GM19452 (cell line): ENCODE data around the gene SNX30.

Source experiments
- ATAC-seq: cut with Tn5 transposase; IDR thresholded peaks from one replicate; pipeline ENCODE4 v1.9.1; 2021; ENCODE audit not compliant: unreplicated experiment

SNX30 gene

GRCh38 chr9:112780450-112781036 is 30.0 kb downstream of the SNX30 start:
- no peak for ATAC-seq

DNA sequence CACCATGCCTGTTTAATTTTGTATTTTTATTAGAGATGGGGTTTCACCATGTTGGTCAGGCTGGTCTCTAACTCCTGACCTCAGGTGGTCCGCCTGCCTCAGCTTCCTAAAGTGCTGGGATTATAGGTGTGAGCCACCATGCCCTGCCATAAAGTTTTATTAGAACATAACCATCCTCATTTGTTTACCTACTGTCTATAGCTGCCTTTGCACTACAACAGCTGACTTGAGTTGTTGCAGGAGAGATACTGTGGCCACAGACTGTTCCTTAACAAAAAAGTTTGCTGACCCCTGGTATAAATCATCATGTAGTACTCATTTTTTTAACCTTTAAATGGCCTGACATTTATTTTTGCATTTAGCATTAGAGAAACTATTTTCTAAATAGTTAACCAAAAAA is 31.7 kb downstream of the SNX30 start:
- no peak for ATAC-seq

DNA sequence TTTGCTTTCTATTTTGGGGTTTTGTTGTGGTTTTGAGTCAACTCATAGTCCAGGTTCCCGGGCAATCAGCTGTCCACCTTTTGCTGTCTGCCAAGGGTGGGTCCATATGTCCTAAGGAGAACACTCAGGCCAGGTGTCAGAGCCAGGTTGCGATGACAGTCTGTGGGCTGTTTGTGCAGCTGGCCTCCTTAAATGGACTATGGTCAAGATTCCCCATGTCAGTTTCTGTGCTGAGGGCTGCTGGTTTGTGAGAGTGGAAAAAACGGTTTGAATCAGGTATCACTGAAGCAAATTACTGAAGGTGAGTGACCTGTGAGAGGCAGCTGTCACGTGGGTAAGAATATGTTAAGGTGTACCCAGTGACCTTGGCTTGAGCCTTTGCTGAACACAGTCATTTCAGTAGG is 33.0 kb downstream of the SNX30 start:
- no peak for ATAC-seq

DNA sequence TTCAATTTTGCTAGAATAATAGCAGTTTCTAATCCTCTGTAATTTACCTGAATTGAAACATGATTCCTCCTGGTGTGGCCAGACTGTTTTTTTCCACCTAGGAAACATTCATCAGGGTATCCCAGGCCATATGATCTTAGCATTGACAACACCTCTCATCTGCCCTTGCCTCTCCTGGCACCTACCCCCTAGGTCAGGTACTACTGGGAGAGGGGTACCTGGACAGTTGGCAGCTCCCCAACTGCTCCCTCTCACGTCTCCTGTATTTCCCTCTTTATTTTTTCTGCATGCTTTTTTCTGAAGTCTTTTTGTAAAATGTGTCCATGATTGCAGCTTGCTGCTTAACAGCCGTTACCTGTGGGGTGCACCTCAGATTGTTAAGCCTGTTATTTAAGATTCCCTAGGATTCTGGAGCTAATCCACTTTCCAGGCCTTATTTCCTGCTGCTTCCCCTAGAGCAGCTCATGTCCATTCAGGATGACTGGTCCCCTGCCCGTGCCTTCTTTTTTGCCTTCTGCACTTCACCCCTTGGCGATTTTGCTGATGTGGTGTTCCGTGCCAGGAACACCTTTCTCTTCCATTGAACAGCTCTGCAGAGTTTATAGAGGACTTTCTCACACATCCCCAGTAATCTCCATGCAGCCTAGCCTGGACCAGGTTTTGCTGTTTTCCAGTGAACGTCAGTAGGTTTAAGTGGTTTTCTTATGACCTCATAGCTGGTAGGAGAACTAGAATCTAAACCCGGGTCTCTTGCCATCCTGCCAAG is 33.6 kb downstream of the SNX30 start:
- no peak for ATAC-seq

DNA sequence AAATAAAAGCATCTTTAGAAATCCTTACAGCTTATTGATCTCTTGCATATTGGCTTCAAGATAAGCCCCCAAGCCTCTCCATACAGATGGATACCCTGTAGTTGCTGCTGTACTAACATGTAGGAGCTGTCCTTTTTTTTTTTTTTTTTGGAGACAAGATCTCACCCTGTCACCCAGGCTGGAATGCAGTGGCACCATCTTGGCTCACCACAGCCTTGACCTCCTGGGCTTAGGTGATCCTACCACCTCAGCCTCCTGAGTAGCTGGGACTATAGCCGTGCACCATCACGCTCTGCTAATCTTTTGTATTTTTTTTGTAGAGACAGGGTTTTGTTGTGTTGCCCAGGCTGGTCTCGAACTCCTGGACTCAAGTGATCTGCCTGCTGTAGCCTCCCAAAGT is 35.4 kb downstream of the SNX30 start:
- ATAC-seq = no peak

DNA sequence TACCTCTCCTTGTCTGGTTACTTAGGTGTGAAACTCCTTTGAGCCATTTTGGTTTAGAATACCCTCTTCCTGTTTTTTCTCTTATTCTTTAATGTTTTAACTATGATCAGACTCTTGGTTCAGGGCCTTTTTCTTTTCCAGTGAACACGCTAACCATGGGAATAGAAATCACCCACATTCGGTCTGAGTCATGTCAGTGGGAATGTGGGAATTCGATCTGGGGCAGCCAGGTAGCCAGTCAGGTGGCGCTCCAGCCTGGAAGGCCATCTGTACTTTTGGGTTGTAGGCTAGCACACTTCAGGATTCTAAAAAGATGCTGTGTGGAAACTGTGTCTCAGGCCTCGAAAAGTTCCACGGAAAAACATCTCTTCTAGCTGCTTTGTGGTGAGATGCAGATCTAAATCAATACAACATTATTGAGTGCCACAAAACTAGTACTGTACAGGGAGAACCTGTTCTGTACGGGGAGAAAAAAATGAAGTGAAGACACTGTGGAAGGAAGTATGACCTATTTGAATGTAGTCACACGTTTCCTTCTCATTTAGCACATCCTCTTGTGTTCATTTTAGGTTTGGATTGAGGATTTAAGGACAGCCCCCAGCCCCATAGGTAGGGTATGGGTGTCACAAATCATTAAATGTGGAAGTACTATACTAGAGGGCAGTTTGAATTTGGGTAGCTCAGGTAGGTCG is 36.4 kb downstream of the SNX30 start:
- ATAC-seq = no peak

GRCh38 chr9:112787978-112788377 is 37.4 kb downstream of the SNX30 start:
- ATAC-seq = no peak

DNA sequence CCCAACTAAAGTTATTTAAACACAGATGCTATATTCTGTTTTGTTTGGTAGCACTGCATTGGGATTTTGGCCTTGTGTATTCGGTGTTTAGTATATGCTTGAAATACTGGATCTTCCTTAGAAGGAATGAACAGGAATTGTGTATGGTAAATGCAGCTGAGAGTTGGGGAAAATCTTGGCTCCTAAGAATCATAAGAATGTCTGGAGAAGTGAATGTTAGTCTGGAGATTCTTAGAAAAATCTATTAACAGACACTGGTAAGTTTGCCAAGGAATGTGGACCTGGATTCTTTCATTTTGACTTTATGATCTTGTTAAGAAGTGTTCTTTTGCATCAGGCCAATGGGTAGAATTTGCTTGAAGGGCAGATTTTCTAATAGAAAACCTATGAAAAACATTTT is 38.9 kb downstream of the SNX30 start:
- ATAC-seq = no peak

DNA sequence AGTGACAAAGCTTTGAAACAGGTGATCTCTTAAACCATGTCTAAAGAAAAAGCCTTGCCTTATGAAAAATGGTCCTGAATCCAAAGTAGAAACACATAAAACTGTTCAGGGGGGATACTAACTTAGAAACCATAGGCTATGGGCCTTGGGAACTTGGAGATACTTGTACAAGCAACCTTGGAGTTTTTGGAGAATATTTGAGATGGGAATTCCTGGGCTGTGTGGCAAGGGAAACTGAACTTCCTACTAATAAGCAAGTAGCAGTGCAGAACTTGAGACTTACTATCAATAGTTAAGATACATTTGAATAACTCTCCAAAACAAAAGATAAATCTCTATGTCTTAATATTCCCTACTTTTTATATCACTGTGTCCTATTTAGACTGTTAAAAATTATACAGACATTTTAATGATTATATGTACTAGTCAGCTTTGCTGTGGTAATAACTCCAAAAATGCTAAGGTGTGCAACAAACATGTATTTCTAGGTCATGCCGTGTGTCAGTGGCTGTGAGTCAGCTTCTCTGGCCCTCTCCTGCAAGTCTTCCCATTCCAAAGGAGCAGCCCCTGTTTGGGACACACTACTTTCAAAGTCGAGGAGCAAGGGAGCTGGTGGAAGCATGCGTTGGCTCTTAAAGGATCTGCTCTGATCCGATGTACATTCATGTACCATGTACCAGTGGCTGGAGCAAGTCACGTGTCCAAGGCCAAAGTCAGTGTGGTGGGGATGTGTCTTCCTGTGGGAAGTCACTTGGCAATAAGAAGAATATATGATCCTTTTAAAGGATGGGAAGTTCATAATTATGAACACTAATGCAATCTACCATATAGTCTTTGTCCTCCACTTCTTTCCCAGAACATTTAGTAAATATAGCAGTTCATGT is 39.6 kb downstream of the SNX30 start:
- ATAC-seq = no peak

GRCh38 chr9:112792670-112793069 is 42.1 kb downstream of the SNX30 start:
- no peak for ATAC-seq

GRCh38 chr9:112793213-112793810 is 42.8 kb downstream of the SNX30 start:
- peak; percentile 66 for ATAC-seq

GRCh38 chr9:112794731-112795130 is 44.2 kb downstream of the SNX30 start:
- no peak for ATAC-seq

- ATAC-seq = no peak
Measured at GRCh38 chr9:112795921-112796320, 45.4 kb downstream of the SNX30 start.

DNA sequence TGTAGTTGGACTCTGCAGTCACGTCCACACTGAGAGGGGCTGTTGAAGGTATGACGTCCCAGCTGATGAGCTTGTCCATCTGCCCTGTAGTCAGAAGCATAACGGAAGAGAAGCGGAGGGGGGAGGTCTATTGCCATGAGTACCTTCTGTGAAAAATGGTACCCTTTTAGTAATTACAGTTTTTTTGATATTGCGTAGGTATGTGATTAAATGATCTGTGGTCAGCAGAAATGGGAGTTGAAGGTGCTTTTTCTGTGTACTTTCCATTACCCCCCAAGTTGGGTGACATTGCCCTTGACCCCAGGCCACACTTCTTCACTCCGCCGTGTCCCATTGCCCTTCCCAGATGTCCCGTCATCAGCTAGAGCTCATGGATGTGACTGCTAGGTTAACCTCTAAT is 45.9 kb downstream of the SNX30 start:
- ATAC-seq = no peak

DNA sequence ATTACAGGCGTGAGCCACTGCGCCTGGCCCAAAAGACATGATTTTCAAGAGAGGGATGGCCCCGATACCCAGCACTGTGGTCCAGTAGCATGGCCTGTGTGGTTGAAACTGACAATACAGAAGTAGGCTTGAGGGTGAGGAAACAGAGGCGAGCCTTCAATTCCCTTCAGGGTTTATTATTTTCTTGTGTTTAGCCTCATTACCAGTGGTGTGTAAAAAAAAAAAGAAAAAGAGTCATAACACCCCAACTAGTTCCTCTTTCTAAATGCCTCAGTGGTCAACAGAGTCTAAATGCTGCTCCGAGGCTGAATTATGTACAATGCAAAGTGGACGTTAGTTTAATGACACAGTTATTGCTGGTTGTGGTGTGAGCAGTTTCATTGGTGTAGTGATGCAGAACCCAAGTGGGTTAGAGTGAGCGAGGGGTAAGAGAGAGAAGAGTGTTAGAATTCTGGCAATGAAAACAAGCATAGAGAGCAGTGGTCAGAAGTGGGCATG is 58.8 kb downstream of the SNX30 start:
- peak; percentile 99 for ATAC-seq

GRCh38 chr9:112809906-112810305 is 59.3 kb downstream of the SNX30 start:
- no peak for ATAC-seq

- no peak for ATAC-seq
Measured at GRCh38 chr9:112810696-112811490, 60.3 kb downstream of the SNX30 start.

DNA sequence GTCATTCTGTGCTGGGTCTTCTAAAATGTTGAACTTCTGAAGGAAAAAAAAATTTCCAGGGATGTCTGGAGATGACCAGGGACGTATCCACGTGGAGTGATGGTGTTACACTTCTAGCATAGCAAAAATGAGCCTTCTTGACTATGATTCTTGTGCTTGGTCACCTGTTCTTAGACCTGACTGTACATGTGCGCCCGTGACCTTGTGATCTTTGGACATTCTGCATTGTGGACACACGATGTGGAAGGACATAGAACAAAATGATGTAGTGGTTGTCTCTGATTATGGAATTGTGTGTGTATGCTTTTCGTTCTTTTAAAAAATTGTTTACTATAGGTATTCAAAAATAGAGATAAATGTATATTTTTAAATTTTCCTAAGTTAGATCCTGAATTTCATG is 61.0 kb downstream of the SNX30 start:
- no peak for ATAC-seq

GRCh38 chr9:112815868-112816267 is 65.3 kb downstream of the SNX30 start:
- no peak for ATAC-seq

- ATAC-seq = peak; percentile 83
Measured at GRCh38 chr9:112817860-112818203, 67.3 kb downstream of the SNX30 start.
